Subcutaneous adipose tissue (tissue), 4 donors: ENCODE measurements around the gene KCNJ2. TPM values are rescaled to one million over a fixed set of nuclear protein-coding genes. Genes with fewer than 3 reads are reported as not detected.

Source experiments
- CTCF ChIP-seq: fragments of 450-650 bp; IDR thresholded peaks from one replicate; pipeline ENCODE4 v1.5.1; 2016; ENCODE audit warnings: low read depth, mild to moderate bottlenecking, control low read depth, antibody characterized with exemption, moderate library complexity
- total RNA-seq, 4 donors: library from RNA; depleted of rRNA; stranded (reverse); fragments of >200 nt; gene quantifications; one replicate each; pipeline ENCODE4 v1.1.0, GENCODE V29; 2016

KCNJ2 gene
- total RNA-seq, 4 donors from 2014 or later: 1.3 to 8.2 (median 4.6) TPM

GRCh38 chr17:70184207-70184606, 14.9 kb downstream of the KCNJ2 start:
- TF ChIP-seq CTCF: no peak

- TF ChIP-seq CTCF: no peak
These were observed 15.4 kb downstream of the KCNJ2 start for GRCh38 chr17:70184770-70185169.

GRCh38 chr17:70185285-70185684, 16.0 kb downstream of the KCNJ2 start:
- no peak for TF ChIP-seq CTCF

GRCh38 chr17:70187383-70187782, 18.1 kb downstream of the KCNJ2 start:
- no peak for TF ChIP-seq CTCF

GRCh38 chr17:70190959-70191805, 21.9 kb downstream of the KCNJ2 start:
- no peak for TF ChIP-seq CTCF

GRCh38 chr17:70195091-70195490, 25.8 kb downstream of the KCNJ2 start:
- TF ChIP-seq CTCF: no peak

- TF ChIP-seq CTCF: no peak
These were observed 32.6 kb downstream of the KCNJ2 start for GRCh38 chr17:70201872-70202419.
